Activated T-cell treated with anti-CD3 and anti-CD28 coated beads, Interleukin-2, amount 50 U/mL, for 48 hours (primary cell): ENCODE data around the gene ITPR2.
A peak's percentile ranks its signal among the peaks of the same experiment; 100 is the strongest.
"Not testable (repeated sequence)": the region's sequence is repeated elsewhere in the genome, so short reads cannot be mapped to it uniquely, and the experiment has no call there.

Source experiments
- DNase-seq, 2 experiments: peaks; one replicate each; pipeline ENCODE4 v3.0.0-alpha.2; 2020

The ITPR2 gene

DNA sequence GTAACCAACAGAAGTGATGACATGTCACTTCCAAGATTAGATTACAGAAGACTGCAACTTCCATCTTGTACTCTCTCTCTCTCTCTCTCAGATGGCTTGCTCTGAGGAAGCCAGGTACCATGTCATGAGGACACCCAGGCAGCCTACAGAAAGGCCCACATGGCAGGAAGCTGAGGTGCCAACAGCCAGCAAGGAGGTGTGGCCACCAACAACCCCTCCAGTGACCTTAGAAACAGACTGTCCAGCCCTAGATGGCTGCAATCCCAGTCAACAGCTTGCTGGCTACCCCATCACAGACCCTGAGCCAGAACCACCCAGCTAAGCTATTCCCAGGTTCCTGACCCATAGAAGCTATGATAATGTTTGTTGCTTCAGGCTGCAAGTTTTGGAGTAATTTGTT, 178.4 kb downstream of the ITPR2 start:
- DNase-seq, result no peak

DNA sequence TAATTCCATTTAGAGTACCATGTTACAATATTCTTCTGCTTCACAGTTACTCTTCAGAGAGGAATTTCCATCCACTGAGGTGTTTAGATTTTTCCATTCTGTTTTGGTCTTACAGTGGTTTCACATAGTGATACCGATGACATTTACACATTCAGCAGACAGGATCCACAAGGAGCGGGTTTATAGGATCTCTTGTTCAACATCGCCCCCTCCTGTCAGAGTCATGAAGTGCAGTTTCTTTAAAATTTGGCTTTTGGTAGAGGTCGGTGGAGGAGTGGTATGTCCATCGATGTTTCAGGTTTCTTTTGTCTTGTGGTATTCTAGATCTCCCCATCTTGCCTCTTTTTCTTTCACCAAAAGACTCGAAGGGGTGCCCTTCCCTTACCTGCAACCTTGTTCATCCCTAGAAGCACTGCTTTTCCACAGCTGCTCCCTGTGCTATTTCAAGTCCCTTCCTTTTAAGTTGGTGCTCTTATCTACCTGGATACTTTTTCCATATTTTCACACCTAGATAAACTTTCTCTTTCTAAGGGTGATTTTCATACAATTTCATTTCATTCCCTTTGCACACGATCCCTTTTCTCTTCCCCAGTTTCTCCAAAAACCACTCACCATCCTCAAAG, 181.3 kb downstream of the ITPR2 start:
- DNase-seq, result peak; percentile 57 to 60

DNA sequence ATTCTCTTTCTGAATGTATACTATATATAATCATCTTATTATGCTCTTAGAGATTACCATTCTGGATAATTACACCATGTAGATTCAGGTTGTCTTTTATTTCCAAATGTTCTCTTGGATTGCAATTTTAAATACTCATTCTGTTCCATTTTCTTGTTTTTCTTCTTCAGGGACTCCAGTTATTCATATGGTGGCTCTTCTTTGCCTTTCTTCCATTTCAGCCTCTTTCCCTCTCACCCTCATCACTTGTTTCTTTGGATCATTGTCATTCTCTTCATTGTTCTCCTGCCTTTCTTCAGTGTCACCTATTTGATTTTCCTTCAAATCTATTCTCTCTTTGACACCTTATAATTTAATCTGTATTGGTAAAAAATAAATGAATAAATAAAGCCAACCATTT, 182.0 kb downstream of the ITPR2 start:
- no peak for DNase-seq

DNA sequence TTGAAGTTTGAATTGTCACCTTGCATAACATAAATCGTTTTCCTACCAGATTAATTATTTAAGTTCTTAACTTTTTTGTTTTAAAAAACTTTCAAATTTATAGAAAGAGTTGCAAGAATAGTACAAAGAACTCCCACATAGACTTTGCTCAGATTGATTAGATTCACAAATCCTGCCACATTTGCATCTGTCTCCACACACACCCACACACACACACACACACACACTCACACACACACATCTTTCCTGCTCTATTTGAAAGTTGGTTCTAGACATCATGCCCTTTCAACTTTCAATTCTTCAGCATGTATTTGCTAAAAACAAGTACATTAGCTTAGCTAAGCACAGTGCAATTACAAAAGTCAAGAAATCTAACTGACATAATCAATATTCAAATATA, 184.0 kb downstream of the ITPR2 start:
- no peak for DNase-seq

DNA sequence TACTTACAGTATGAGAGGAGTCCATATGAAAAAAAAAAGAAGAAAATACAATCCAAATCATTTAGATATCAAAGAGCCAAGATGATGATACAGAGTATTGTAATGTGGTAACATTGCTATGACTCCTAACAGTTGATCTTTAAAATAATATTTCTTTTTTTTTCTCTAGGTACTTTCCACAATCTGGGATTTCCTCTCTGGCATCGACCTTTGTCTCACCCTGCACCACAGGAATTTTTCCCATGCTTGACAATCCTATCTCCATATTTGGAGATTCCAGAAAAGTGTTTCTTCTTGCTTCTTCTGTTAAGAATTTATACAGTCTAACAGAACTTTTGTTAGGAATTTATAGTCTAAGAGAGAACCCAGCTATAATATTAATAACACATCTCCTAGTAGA, 184.4 kb downstream of the ITPR2 start:
- DNase-seq, result no peak

DNA sequence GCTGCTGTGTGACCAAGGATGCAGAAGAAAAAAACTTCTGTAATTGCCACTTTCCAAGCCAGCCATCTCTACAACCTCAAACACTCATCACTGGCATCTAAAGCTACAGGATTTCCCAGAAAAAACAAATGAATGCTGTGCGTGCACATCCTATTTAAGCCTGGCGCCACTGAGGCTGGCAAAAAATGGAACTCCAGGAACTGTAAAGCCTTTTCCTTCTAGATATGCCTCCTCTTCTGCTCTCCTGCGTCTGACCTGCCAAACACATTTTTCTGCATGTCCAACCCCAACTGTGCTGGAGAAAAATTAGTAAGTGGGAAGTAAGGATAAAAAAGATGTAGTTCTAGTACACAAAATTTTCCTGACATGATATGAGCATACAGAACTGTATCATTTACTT, 184.9 kb downstream of the ITPR2 start:
- DNase-seq, result no peak

DNA sequence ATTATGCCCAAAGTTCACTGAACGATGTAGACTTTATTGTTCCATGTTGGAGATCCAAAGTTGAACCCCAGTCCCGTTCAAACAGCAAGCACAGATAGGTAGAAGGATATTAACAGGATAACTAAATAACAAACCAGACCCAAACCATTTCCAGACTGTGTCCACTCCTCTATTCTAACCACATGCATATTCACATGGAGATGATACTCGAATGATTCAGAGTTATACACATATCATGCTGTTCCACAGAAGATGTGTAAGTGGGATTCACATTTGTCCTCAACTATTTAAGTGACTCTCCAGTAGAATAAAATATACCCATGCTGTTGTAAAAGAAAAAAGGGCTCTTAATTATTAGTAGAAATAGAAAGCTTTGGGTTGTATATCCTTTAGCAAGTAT, 185.9 kb downstream of the ITPR2 start:
- DNase-seq, result no peak

DNA sequence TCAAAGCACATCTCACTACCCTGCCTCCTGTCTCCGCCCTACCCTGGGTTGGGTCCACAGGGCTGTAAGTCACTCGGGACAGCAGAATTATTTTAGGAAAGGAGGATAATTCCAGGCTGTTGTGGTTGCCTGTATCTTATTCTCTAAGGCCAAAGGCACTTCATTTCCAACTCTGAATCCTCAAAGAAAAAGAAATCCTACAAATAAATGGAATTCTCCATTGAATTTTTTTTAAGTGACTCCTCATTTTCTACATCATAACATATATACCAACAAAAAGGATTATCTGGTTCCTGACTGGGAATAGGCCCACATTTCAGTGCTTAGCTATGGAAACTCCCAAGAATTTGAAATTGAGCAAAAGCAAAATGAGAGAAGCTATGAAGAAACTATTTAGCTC, 186.4 kb downstream of the ITPR2 start:
- no peak for DNase-seq

DNA sequence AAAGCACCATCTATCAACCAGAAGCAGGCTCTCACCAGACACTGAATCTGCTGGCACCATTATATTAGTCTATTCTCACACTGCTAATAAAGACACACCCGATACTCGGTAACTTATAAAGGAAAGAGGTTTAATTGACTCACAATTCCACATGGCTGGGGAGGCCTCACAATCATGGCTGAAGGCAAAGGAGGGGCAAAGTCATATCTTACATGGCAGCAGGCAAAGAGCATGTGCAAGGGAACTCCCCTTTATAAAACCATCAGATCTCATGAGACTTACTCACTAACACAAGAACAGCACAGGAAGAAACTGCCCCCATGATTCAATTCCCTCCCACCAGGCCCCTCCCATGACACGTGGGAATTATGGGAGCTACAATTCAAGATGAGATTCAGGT, 188.6 kb downstream of the ITPR2 start:
- DNase-seq, result not testable (repeated sequence)

DNA sequence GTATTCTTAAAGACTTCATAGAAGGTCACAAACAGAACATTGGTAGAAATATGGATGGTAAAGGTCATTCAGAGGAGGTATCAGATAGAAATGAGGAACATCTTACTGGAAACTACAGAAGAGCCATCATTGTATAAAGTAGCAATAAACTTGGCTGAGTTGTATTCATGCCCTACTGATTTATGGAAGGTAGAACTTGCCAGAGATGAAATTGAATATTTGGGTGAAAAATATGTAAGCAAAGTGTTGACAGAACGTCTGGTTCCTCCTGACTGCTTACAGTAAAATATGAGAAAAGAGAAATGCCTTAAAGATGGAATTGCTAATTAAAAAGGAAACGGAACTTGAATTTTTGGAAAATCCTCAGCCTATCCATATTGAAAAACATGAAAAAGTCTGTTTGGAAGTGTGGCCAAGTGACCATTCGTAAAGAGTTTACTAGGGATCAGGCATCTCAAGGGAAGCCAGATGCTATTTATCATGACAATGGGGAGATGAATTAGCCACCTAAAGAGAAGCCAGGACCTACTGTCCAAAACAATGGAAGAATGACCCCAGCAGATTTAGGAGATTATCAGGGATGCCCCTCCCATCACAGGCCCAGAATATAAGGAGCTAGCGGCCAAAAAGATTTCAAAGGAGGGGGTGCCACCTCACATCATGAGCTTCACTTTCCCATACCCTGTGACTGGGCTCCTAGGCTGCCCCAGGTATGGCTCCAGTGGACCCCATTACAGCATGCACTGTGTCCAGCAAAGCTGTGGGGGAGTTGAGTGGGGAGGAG, 189.3 kb downstream of the ITPR2 start:
- no peak for DNase-seq

DNA sequence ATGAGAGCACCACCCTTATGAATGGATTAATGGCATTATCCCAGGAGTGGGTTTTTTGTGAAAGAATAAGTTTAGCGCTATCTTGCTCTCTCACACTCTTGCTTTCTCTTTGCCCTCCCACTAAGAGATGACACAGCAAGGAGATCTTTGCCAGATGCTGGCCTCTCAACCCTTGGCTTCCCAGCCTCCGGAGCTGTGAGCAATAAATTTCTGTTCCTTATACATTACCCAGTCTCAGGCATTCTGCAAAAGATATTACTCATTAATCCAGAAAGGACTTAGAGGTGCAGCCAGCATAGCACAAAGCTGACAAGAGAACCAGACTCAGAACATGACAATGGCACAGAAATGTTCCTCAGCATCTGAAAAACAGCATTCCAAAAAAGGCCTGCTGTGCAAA, 190.6 kb downstream of the ITPR2 start:
- no peak for DNase-seq

DNA sequence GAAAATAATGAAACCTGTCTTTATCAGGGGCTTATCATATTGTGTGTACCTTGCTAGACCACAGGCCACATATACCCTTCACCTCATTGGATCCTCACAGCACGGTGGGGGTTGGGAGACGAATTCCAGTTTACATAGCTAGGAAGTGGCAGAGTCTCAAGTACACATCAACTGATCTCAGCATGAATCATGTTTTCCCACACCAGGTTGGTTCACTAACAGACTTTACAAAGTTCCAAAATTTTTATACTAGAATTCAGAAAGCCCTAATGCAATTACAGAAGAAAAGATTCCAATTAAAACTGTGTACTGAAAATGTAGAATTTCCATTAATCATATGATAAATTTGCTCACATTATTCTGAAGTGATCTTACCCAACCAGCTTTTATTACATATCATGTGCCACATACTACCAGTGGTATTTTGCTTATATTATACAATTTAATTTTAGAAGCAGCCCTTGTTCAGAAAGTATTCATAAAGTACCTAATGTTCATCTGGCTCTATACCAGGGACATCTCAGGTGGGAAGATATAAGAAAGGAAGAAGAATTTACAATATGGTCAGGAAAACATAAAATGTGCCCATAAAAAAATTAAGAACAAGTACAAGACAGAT, 196.2 kb downstream of the ITPR2 start:
- DNase-seq, result no peak

DNA sequence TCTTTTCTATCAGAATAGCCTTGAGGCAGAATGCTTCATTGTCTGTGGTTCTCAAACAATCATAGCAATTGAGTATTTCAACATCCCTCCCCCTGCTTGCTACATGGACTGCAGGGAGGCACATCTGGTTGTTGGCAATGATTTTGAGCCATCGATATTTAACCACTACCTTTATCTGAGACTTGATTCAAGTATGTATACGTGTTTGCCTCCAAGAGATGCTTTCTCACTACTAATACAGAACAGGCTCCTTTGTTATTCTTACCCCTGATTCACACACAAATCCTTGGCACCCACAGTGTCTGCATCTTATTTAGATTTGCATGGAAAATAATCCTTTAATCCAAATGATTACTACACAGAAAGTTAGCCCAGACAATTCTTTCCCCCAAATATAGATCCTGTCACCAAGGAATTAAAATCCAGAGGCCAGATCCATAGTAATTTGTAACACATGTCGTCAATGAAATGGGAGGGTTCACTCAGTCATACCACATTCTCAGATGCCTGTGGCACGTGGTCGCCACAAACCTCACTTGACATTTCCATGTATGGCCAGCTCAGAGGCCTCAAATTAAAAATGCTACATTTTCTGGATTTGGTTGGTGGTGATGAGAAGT, 199.3 kb downstream of the ITPR2 start:
- DNase-seq, result no peak

DNA sequence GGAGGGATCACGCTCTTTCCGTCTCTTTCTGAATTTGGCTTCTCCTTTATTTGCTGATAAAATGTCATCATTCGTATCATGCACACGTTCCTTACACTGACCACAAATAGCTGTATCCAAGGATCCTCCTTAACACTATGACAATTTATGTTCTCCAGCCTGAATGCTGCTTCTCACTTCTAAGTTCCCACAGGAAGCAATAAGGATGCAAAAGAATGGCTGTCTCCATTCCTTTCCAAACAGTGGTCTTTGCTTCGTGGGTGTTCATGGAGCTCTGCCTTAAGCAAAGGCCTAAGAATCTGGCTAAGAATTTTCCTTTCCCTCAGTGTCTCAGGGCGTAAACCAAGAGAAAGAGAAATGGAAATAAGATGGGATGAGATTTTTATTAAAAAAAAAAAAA, 200.2 kb downstream of the ITPR2 start:
- no peak for DNase-seq

DNA sequence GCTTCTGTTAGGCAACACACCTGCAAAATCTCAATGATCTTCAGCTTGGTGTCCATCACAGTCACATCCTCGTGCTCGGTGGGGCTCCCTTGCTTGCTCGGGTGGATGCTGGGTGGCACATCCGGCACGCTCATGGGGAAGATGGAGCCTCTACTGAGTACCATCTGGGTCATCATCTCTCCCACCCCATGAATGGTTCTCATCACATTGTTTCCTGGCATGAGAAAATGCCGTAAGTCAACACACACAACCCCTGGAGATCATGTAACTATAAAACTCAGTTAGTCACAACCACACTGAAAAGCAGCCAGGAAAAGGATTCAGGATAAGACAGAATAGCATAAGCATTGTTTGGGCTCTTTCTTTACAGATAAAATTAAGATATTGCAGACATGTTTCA, 201.1 kb downstream of the ITPR2 start:
- DNase-seq, result no peak

DNA sequence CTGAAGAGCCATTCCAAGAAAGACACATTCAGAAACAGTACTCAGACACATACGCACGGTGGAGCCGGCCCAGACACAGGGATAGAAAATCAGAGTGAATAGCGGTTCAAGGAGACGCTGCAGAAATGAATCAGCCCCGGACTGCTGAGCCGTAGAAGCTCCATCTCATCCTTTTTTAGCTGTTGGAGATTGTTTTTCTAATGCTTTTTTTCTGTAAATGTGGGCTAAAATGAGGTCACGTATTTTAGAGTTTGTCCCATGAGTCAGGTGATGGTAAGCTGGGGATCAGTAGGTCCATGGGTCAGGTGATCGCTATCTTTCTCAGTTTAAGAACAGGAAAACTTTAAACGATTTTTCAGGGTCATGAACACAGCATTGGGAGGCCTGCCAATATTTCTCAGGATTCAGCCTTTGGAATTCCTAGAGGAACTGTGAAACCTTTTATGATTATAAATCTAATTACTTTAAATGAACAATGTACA, 202.4 kb downstream of the ITPR2 start:
- DNase-seq, result no peak

DNA sequence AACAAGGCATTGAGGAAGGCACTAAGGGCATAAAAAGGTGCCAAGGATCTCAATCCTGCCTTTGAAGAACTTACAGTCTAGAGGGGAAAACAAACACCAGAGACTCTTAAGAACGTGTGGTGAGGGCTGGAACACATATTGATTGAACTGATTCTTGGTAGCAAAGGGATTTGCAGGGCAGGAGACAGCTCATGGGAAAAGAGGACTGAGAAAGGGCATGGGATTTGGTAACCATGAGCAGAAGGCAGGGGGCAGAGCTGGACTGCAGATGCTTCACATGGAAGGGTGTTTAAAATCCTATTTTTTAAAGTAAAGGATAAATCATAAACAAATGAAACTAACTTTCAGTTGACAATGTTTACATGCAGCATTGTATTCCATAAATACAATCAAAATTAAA, 203.1 kb downstream of the ITPR2 start:
- DNase-seq, result no peak

DNA sequence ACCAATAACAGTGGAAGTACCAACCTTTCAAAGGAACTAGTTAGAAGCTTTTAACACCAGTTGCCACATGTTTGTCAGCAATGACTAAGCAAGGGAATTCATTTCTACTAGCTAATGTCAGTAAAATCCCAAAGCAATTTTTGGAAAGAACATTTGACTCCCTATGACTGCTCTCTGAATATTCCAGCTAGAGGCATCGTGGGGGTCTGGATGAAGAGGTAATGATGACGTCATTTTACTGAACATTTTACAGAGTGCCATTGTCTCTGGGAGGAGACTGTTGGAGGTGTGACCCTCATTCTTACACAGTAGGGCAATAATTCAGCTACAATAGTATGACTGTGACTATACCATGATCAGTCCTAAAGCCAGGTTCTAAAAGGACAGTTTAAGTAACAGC, 204.8 kb downstream of the ITPR2 start:
- DNase-seq, result no peak

DNA sequence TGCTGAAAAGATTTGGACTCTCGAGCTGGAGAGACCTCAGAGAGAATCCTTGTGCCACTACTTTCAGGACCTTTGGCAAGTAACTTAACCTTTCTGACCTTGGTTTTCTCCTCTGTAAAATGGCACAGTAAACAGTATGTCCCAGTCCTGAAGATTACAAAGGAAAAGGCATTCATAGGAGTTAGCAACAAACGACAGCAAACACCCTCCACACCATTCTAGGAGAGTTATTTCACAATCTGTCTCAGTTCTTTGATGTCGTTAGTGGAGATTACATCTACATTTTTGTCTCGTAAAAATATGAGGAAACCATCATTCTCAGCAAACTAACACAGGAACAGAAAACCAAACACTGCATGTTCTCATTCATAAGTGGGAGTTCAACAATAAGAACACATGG, 205.7 kb downstream of the ITPR2 start:
- no peak for DNase-seq

DNA sequence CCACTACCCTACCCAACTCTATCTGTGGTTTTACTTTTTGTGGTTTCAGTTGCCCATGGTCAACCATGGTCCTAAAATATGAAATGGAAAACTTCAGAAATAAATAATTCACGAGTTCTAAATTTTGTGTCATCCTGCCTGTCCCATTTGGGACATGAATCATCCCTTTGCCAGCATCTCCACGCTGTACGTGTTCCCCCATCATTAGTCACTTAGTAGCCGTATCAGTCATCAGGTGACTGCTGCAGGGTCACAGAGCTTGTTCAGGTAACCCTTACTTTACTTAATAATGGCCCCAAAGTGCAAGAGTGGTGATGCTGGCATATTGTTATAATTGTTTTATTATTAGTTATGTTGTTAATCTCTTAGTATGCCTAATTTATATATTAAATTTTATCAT, 209.9 kb downstream of the ITPR2 start:
- no peak for DNase-seq

DNA sequence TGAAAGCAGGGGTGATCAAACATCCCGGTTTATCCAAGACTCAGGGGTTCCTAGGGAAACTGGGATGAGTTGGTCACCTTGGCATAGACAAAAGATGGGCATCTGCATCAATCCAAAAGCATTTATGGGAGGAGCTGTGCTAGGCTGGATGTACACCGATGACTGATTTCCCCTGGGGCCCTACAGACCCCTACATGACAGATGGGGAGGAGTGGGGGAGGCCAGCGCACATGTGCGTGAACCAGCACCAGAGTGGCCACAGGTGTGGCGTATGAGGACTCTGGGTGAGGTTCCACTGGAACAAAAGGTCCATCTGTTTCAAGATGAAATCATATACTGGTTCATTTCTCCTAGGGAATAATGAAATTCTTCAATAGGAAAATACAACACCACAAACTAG, 210.4 kb downstream of the ITPR2 start:
- DNase-seq, result no peak

DNA sequence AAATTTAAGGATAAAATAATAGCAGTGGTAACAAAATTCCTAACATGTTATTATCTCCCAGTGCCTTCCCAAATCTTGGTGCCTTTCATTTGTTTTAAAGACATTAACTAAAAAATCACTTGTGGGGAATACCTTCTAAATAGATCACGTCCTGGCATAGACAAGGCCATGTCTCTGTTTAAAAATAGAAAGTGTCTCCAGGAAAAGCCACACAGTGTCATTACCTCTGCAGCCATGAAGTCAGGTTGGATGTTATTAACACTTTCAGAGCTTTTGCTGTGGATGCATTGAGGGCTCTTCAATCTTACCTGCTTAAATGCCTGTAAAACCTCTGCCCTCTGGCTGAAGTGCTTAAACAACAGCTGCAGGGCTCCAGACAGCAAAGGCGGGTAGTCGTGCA, 211.1 kb downstream of the ITPR2 start:
- DNase-seq, result no peak

DNA sequence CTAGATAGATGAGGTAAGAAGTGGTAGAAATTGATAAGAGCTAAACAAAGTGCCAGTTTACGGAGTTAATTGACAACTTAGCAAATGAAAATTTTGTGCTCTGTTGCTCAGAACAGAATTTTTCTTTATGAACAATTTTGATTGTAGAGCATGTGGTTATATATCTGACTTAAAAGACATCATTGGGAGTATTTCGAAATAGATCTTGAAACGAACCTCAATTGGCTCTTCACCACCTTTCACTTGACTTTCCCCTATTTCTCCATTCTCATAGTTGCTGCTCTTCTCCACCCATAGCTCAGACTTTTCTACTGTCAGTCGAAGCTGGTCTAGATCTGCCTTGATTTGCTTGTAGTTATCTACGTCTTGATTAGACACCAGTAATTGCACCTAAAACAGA, 212.1 kb downstream of the ITPR2 start:
- no peak for DNase-seq

DNA sequence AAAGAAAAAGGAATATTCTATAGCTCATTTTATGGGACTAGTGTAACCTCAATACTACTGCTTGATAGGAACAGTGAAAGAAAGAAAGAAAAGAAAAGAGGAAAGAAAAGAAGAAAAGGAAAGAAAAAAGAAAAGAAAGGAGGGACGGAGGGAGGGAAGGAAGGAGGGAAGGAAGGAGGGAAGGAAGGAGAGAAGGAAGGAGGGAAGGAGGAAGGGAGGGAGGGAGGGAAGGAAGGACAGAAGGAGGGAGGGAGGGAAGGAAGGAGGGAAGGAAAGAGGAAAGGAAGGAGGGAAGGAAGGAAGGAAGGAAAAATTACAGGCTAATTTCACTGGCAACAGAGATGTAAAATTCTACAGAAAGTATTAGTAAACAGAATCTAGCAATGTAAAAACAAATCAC, 215.5 kb downstream of the ITPR2 start:
- DNase-seq, result no peak
